Neural cell (in vitro differentiated cells): ENCODE measurements around the gene METTL16. TPM values are rescaled to one million over a fixed set of nuclear protein-coding genes. Genes with fewer than 3 reads are reported as not detected.

Source experiments
- H2AFZ ChIP-seq: fragments of 200-600, 300-800 bp; sonication (generic), shearing (Covaris generic); 2 replicates; pipeline ENCODE4 v1.6.0; 2014; ENCODE audit warnings: low read depth, mild to moderate bottlenecking, antibody characterized with exemption, low read length, moderate library complexity
- H3F3A ChIP-seq: fragments of 200-600 bp; shearing (Covaris generic); 2 replicates; pipeline ENCODE4 v1.6.1; 2016; ENCODE audit warnings: mild to moderate bottlenecking, moderate library complexity, mixed read lengths, antibody characterized with exemption, low read length; ENCODE audit not compliant: insufficient read depth, poor library complexity, severe bottlenecking
- H3K27ac ChIP-seq: fragments of 200-600, 300-800 bp; sonication (generic), shearing (Covaris generic); 2 replicates; pipeline ENCODE4 v1.5.1; 2014; ENCODE audit warnings: mild to moderate bottlenecking, low read length, moderate library complexity
- H3K27me3 ChIP-seq: fragments of 300-800, 200-600 bp; sonication (generic), shearing (Covaris generic); 2 replicates; pipeline ENCODE4 v1.6.0; 2014; ENCODE audit warnings: mild to moderate bottlenecking, low read depth, low read length, moderate library complexity; ENCODE audit not compliant: insufficient read depth
- H3K36me3 ChIP-seq: fragments of 300-800, 200-600 bp; sonication (generic), shearing (Covaris generic); 2 replicates; pipeline ENCODE4 v1.5.1; 2014; ENCODE audit warnings: mild to moderate bottlenecking, antibody characterized with exemption, low read length, moderate library complexity; ENCODE audit not compliant: insufficient read depth
- H3K4me2 ChIP-seq: fragments of 300-800, 200-600 bp; sonication (generic), shearing (Covaris generic); 2 replicates; pipeline ENCODE4 v1.6.0; 2014; ENCODE audit warnings: mild to moderate bottlenecking, low read length
- H3K4me3 ChIP-seq: fragments of 300-800, 200-600 bp; sonication (generic), shearing (Covaris generic); 2 replicates; pipeline ENCODE4 v1.5.1; 2014; ENCODE audit warnings: mild to moderate bottlenecking, low read length, moderate library complexity
- H3K79me2 ChIP-seq: fragments of 200-600 bp; shearing (Covaris generic); replicated peaks from 2 replicates; pipeline ENCODE4 v1.6.0; 2014; ENCODE audit warnings: mild to moderate bottlenecking, low read length, moderate library complexity; ENCODE audit not compliant: insufficient read depth
- H3K9ac ChIP-seq: fragments of 300-800, 200-600 bp; sonication (generic), shearing (Covaris generic); 2 replicates; pipeline ENCODE4 v1.6.1; 2016; ENCODE audit warnings: mild to moderate bottlenecking, low read length, mixed read lengths
- H3K9me2 ChIP-seq: fragments of 200-600 bp; shearing (Covaris generic); 2 replicates; pipeline ENCODE4 v1.6.1; 2016; ENCODE audit warnings: mild to moderate bottlenecking, low read length, mixed read lengths; ENCODE audit not compliant: insufficient read depth
- H3K9me3 ChIP-seq: fragments of 200-600, 300-800 bp; sonication (generic), shearing (Covaris generic); 2 replicates; pipeline ENCODE4 v1.6.1; 2016; ENCODE audit warnings: mild to moderate bottlenecking, mixed run types, low read length, moderate library complexity, mixed read lengths
- H4K20me1 ChIP-seq: fragments of 200-600 bp; shearing (Covaris generic); 2 replicates; pipeline ENCODE4 v1.6.1; 2016; ENCODE audit warnings: mild to moderate bottlenecking, mixed run types; ENCODE audit not compliant: insufficient read depth
- EP300 ChIP-seq: fragments of 450-650 bp; conservative IDR thresholded peaks from 2 replicates; pipeline ENCODE4 v1.6.1; 2014; ENCODE audit warnings: antibody characterized with exemption, mild to moderate bottlenecking, moderate library complexity; ENCODE audit not compliant: poor library complexity, severe bottlenecking
- EZH2 ChIP-seq: fragments of 200-600, 300-800 bp; shearing (Covaris generic), sonication (generic); IDR thresholded peaks from 2 replicates; pipeline ENCODE4 v1.6.1; 2014; ENCODE audit warnings: antibody characterized with exemption, low read length, borderline replicate concordance, mild to moderate bottlenecking; ENCODE audit not compliant: insufficient read depth, poor library complexity, severe bottlenecking
- MXI1 ChIP-seq: fragments of 450-650 bp; conservative IDR thresholded peaks from 2 replicates; pipeline ENCODE4 v1.6.1; 2014; ENCODE audit warnings: antibody characterized with exemption, mild to moderate bottlenecking; ENCODE audit not compliant: poor library complexity, severe bottlenecking
- POLR2AphosphoS5 ChIP-seq: IDR thresholded peaks from 2 replicates; pipeline ENCODE4 v1.6.1; 2012
- RAD21 ChIP-seq: fragments of 450-650 bp; conservative IDR thresholded peaks from 2 replicates; pipeline ENCODE4 v1.6.1; 2014; ENCODE audit warnings: antibody characterized with exemption, mild to moderate bottlenecking, moderate library complexity
- SMC3 ChIP-seq: fragments of 450-650 bp; conservative IDR thresholded peaks from 2 replicates; pipeline ENCODE4 v1.6.1; 2014; ENCODE audit warnings: antibody characterized with exemption, mild to moderate bottlenecking, moderate library complexity; ENCODE audit not compliant: poor library complexity
- TAF1 ChIP-seq: IDR thresholded peaks from 2 replicates; pipeline ENCODE4 v1.6.1; 2012; ENCODE audit warnings: low read depth
- polyA plus RNA-seq: library from polyadenylated mRNA; depleted of rRNA; stranded (reverse); fragments of >200 nt; gene quantifications from 2 replicates; pipeline ENCODE4 v1.2.3, GENCODE V29; 2014
- TF ChIP-seq, protein P1 (sequence below): fragments of 450-650 bp; IDR thresholded peaks from 2 replicates; pipeline ENCODE4 v1.5.1; 2014; ENCODE audit warnings: antibody characterized with exemption, mild to moderate bottlenecking, moderate library complexity; ENCODE audit not compliant: poor library complexity, severe bottlenecking
- TF ChIP-seq, protein P2 (sequence below): IDR thresholded peaks from 2 replicates; pipeline ENCODE4 v1.6.1; 2012; ENCODE audit warnings: borderline replicate concordance

METTL16 gene
- polyA plus RNA-seq, 1 donor from 2014 or later = 20.3 TPM

DNA sequence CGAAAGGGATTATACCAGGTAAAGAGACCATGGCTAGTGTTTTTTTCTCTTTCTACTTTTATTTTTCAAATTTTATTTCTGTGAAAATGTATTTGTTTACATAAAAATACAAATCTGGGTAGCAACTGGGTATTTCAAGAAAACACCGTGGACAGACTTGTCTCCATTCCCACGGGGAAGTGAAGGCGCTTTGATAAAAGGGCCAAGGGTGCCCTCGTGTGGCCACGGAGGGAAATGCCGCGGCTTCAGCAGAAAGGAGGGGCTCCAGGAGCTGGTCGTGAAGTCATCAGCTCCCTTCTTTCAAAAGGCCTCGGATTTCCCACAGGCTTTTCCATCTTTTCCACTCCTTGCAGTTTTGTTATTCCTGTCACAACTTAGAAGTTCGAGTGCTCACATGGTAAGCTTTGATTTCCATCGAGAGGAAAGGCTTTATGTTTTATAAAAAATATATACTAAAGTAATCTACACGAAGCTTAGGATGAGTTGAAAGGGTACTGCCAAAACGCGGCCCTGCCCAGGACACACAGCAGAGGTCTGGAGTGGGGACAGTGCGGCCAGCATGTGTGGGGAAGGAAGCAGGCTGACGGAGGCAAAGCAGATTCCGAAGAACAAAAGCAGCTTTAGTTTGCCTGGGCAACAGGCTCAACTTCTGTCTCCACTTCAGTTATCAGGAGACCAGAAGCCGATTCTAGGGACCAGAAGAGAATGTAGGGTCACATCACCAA lies 95.5 kb downstream of the METTL16 start:
- Histone ChIP-seq H3K4me2 (no peak overlapping the region), H3K79me2 (no peaks in the 10 kb centered on the region), H3K27me3 (no peaks in the 10 kb centered on the region), H2AFZ (no peak overlapping the region), H3K9me2 (no peaks in the 10 kb centered on the region), H3K4me3 (no peak overlapping the region), H3K9me3 (no peaks in the 10 kb centered on the region), H3K9ac (peak overlapping the region; percentile 27), H3K36me3 (no peaks in the 10 kb centered on the region), H4K20me1 (no peaks in the 10 kb centered on the region), H3F3A (no peaks in the 10 kb centered on the region), H3K27ac (peak overlapping the region; percentile 21)
- TF ChIP-seq POLR2AphosphoS5 = peak; percentile 23
- TF ChIP-seq EP300 = no peak
- no peak for TF ChIP-seq MXI1
- no peak for TF ChIP-seq TAF1
- TF ChIP-seq EZH2 = no peak
- TF ChIP-seq, protein P1, sequence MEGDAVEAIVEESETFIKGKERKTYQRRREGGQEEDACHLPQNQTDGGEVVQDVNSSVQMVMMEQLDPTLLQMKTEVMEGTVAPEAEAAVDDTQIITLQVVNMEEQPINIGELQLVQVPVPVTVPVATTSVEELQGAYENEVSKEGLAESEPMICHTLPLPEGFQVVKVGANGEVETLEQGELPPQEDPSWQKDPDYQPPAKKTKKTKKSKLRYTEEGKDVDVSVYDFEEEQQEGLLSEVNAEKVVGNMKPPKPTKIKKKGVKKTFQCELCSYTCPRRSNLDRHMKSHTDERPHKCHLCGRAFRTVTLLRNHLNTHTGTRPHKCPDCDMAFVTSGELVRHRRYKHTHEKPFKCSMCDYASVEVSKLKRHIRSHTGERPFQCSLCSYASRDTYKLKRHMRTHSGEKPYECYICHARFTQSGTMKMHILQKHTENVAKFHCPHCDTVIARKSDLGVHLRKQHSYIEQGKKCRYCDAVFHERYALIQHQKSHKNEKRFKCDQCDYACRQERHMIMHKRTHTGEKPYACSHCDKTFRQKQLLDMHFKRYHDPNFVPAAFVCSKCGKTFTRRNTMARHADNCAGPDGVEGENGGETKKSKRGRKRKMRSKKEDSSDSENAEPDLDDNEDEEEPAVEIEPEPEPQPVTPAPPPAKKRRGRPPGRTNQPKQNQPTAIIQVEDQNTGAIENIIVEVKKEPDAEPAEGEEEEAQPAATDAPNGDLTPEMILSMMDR = peak; percentile 95
- TF ChIP-seq RAD21 = peak; percentile 93
- TF ChIP-seq SMC3 = peak; percentile 93
- TF ChIP-seq, protein P2, sequence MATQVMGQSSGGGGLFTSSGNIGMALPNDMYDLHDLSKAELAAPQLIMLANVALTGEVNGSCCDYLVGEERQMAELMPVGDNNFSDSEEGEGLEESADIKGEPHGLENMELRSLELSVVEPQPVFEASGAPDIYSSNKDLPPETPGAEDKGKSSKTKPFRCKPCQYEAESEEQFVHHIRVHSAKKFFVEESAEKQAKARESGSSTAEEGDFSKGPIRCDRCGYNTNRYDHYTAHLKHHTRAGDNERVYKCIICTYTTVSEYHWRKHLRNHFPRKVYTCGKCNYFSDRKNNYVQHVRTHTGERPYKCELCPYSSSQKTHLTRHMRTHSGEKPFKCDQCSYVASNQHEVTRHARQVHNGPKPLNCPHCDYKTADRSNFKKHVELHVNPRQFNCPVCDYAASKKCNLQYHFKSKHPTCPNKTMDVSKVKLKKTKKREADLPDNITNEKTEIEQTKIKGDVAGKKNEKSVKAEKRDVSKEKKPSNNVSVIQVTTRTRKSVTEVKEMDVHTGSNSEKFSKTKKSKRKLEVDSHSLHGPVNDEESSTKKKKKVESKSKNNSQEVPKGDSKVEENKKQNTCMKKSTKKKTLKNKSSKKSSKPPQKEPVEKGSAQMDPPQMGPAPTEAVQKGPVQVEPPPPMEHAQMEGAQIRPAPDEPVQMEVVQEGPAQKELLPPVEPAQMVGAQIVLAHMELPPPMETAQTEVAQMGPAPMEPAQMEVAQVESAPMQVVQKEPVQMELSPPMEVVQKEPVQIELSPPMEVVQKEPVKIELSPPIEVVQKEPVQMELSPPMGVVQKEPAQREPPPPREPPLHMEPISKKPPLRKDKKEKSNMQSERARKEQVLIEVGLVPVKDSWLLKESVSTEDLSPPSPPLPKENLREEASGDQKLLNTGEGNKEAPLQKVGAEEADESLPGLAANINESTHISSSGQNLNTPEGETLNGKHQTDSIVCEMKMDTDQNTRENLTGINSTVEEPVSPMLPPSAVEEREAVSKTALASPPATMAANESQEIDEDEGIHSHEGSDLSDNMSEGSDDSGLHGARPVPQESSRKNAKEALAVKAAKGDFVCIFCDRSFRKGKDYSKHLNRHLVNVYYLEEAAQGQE = no peak

DNA sequence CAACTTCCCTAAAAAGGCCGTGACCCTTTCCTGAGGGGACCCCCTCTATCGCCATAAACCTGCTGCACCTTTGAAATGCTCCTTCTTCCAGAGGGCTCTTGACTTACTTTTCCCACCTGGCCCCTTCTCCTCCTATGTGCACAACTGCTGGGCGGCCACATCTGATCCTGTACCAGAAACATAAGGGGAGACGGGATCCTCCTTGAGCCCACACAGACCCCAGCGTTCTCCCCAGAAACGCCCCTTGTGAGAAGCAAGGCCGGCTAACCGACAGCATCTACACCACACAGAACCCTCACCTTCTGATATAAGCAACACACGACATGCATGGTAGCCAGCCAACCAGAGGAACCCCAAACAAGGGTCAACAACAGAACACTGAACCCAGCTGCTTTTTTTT lies 96.6 kb downstream of the METTL16 start:
- no peak overlapping the region for H2AFZ ChIP-seq
- H3K9me3 ChIP-seq = no peaks in the 10 kb centered on the region
- no peaks in the 10 kb centered on the region for H3K27me3 ChIP-seq
- no peaks in the 10 kb centered on the region for H3K79me2 ChIP-seq
- H3K36me3 ChIP-seq = no peaks in the 10 kb centered on the region
- no peak overlapping the region for H3K27ac ChIP-seq
- H3K4me3 ChIP-seq = no peak overlapping the region
- no peaks in the 10 kb centered on the region for H3F3A ChIP-seq
- no peak overlapping the region for H3K4me2 ChIP-seq
- no peaks in the 10 kb centered on the region for H3K9me2 ChIP-seq
- TF ChIP-seq MXI1 (no peak), EZH2 (no peak), EP300 (no peak), TAF1 (no peak)
- TF ChIP-seq, protein P2 = no peak
- TF ChIP-seq, protein P1 = no peak
- H4K20me1 ChIP-seq = no peaks in the 10 kb centered on the region
- no peak overlapping the region for H3K9ac ChIP-seq
